Measurements from ENCODE around the gene MRPL14. TPM values are rescaled to one million over a fixed set of nuclear protein-coding genes. Genes with fewer than 3 reads are reported as not detected.
A peak's percentile ranks its signal among the peaks of the same experiment; 100 is the strongest.

The MRPL14 gene
- total RNA-seq, 1 donor from 2014 or later, result 41.0 TPM

DNA sequence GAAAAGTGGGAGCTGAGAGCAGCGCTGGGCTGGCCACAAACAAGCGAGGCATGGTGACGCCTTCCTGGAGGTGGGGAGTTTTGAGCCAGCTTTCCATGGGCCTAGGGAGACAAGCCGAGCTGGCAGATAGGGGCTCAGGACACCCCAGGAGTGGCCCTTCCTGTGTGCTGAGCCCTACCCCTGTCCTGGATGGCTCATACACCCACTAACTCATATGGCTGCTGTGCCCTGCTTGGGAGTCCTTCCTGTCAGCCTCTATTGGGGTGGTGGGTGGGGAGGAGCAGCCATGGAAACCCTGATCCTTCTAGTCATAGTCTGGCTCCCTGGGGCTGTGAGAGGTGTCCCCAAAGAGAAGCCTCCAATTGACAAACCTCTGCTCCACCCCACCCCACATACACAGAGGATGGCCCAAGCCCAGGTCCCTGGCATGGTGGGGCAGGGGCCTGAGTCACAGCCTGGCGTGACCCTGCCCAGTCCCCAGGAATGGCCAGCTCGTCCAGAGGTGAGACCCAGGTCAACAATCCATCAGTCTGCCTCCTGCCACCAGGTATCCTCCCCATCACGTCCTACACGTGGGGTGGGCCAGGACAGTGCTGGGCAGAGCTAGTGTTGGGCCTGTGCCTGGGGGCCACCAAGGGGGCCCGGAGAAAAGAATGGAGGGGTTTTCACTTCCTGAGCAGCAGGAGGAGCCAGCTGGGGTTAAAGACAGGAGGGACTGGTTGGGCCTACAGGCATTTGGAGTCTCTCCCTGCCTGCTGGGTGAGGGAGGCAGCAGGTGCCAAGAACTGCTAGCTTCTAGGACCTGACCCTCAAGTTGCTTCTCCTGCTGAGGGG lies 52.2 kb downstream of the MRPL14 start:
- DNase-seq (no peak), ATAC-seq (ENCODE audit: poor library complexity) (peak; percentile 1)
- intact Hi-C loops (cut with DNase I), result loop anchor here (2.0 to 10.0 kb wide), 6 partner anchors 68 to 408 kb away; no protein-coding TSS in a partner anchor

- ATAC-seq (ENCODE audit: poor library complexity) (peak; percentile 77), DNase-seq (peak; percentile 89)
- intact Hi-C loops (cut with DNase I), result loop anchor here (2.0 to 10.0 kb wide), 2 partner anchors 220 to 306 kb away; no protein-coding TSS in a partner anchor
Observed at GRCh38 chr6:44074439-44074812, 52.8 kb downstream of the MRPL14 start.

GRCh38 chr6:44073612-44074438 lies 53.4 kb downstream of the MRPL14 start:
- intact Hi-C loops (cut with DNase I), result loop anchor here (2.0 to 10.0 kb wide), 2 partner anchors 219 to 305 kb away; no protein-coding TSS in a partner anchor
- DNase-seq, result no peak

GRCh38 chr6:44072959-44073611 lies 54.2 kb downstream of the MRPL14 start:
- peak; percentile 90 for DNase-seq
- intact Hi-C loops (cut with DNase I), result loop anchor here (10.0 kb wide), 1 partner anchor 218 kb away; no protein-coding TSS in a partner anchor
- peak; percentile 76 for ATAC-seq (ENCODE audit: poor library complexity)

More at GRCh38 chr6:44073612-44074438, 53.4 kb downstream of the MRPL14 start:
- ATAC-seq (ENCODE audit: poor library complexity), result peak; percentile 27

DNA sequence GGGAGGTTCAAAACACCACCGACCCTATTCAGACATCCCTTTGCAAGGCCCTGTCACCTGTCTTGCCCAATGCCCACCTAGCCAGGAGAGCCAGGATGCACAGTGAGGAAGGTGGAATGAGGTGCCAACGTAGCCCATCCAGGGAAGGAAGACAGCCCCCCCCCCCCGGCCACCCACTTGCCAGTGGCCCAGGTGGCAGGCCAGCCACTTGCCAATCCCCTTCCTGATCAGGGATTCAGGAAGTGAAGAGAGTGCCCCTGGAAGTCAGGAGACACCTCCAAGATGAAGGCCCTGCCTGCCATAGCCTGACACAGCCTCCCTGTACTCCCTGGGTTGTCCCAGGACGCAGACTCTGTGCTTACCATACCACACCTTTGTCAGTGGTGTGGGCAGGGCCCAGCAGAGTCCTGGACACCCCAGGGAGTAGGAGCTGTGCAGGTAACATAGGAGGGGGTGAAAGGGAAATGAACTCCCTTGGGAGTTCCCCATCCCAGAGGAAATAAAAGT lies 54.7 kb downstream of the MRPL14 start:
- DNase-seq (no peak), ATAC-seq (ENCODE audit: poor library complexity) (no peak)
- intact Hi-C loops (cut with DNase I), result loop anchor here (10.0 kb wide), 1 partner anchor 218 kb away; no protein-coding TSS in a partner anchor

GRCh38 chr6:44071670-44072451 lies 55.4 kb downstream of the MRPL14 start:
- DNase-seq (no peak), ATAC-seq (ENCODE audit: poor library complexity) (no peak)
- intact Hi-C loops (cut with DNase I), result loop anchor here (10.0 kb wide), 1 partner anchor 217 kb away; no protein-coding TSS in a partner anchor

DNA sequence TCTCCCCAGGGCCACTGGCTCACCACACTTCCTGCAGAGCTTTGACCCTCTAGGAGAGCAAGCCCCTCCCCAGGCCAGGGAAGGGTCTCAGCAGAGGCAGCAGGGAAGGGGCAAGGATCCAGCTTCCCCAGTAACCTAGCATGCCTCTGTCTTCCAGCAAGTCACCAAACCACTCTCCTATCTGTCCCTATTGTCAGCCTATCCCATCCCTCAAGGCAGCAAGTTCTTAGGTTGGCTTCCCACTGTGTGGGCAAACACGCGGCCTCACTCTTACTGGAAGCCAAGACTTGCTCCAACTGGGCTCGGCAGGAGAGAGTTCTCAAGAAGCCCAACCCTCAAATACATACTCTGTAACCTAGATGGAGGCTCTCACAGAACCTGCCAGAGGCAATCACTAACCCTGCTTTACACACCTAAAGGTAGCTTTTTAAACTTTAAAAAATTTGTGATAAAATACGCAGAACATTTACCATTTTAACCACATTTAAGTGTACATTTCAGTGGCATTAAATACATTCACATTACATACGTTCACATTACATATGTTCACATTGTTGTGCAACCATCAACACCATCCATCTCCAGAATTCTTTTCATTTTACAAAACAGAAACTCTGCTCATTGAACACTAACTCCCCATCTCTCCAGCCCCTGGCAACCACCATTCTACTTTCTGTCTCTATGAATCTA lies 58.5 kb downstream of the MRPL14 start:
- DNase-seq, result no peak
- intact Hi-C loops (cut with DNase I), result no loop called here
- ATAC-seq (ENCODE audit: poor library complexity), result no peak

- ATAC-seq (ENCODE audit: poor library complexity) (no peak), DNase-seq (no peak)
- intact Hi-C loops (cut with DNase I), result no loop called here
Observed at GRCh38 chr6:44067173-44068139, 59.8 kb downstream of the MRPL14 start.

- ATAC-seq (ENCODE audit: poor library complexity), result no peak
- no peak for DNase-seq
- intact Hi-C loops (cut with DNase I), result no loop called here
Observed at GRCh38 chr6:44066394-44067172, 60.7 kb downstream of the MRPL14 start.

GRCh38 chr6:44065443-44066140 lies 61.7 kb downstream of the MRPL14 start:
- ATAC-seq (ENCODE audit: poor library complexity) (no peak), DNase-seq (no peak)
- intact Hi-C loops (cut with DNase I), result no loop called here

GRCh38 chr6:44064948-44065272 lies 62.3 kb downstream of the MRPL14 start:
- intact Hi-C loops (cut with DNase I), result no loop called here
- ATAC-seq (ENCODE audit: poor library complexity), result no peak
- DNase-seq, result no peak

DNA sequence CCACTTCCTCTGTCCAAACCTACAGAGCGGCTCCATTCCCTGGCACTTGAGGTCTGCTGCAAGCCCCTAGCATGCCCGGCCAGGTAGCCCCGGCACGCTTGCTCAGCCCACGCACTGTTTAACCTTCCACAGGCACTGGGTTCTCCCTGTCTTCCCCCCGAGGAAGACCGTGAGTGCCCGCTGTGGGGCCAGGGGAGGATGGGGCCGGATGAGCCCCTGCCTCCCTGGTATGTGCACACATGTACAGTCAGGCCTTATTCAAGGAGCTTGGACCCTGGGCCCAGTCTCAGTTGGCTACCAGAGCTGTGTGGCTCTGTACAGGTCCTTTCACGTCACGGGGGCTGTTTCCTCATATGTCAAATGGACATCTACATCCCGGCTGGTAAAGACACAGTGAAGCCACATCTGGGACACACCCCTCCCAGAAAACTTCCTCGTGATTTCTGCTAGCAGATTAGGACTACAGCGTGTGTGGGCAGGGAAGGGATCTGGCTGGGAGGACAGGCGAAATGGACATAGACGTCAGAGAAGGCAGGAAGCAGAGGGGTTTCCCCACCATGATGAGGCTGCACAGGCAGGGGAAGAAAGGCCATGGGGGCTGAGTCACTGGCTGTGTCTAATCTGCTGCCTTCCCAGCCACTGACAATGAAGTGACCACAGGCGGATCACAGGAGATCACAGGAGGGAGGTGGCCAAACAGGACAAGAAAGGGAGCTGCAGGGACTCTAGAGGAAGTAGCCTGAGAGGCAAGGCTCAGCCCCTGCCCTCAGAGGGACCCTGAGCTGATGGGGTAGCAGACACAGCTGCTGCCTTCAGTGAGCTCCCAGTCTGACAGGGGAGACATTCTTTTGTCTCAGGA lies 62.9 kb downstream of the MRPL14 start:
- intact Hi-C loops (cut with DNase I), result no loop called here
- ATAC-seq (ENCODE audit: poor library complexity) (peak; percentile 6), DNase-seq (no peak)

GRCh38 chr6:44063561-44064059 lies 63.6 kb downstream of the MRPL14 start:
- intact Hi-C loops (cut with DNase I), result no loop called here
- DNase-seq (no peak), ATAC-seq (ENCODE audit: poor library complexity) (no peak)

Data from Right ventricle myocardium superior (tissue), 1 donor.